BLaER1 treated with 17β-estradiol and CSF1 and Interleukin-3, amounts not matched to agents 10 nM and 100 nM (cell line): Measurements from ENCODE around the gene ANKRD55.

Experiments
- H3K27ac ChIP-seq, 11 experiments: shearing (Covaris generic); formaldehyde crosslinking; 2 replicates each; pipeline ENCODE4 v1.8.1; 2022
- H3K27me3 ChIP-seq, 11 experiments: shearing (Covaris generic); formaldehyde crosslinking; 2 replicates each; pipeline ENCODE4 v1.8.1; 2022
- H3K36me3 ChIP-seq, 11 experiments: shearing (Covaris generic); formaldehyde crosslinking; 2 replicates each; pipeline ENCODE4 v1.8.1; 2022
- H3K4me1 ChIP-seq, 10 experiments: shearing (Covaris generic); formaldehyde crosslinking; 2 replicates each; pipeline ENCODE4 v1.8.1; 2022
- H3K4me2 ChIP-seq, 11 experiments: shearing (Covaris generic); formaldehyde crosslinking; 2 replicates each; pipeline ENCODE4 v1.8.1; 2022
- H3K4me3 ChIP-seq, 10 experiments: shearing (Covaris generic); formaldehyde crosslinking; 2 replicates each; pipeline ENCODE4 v1.8.1; 2022
- H3K9ac ChIP-seq, 11 experiments: shearing (Covaris generic); formaldehyde crosslinking; 2 replicates each; pipeline ENCODE4 v1.8.1; 2022
- H3K9me3 ChIP-seq, 11 experiments: shearing (Covaris generic); formaldehyde crosslinking; replicated peaks in 1 of 11; 2 replicates each; pipeline ENCODE4 v1.8.1; 2022
- H4K20me1 ChIP-seq, 11 experiments: shearing (Covaris generic); formaldehyde crosslinking; 2 replicates each; pipeline ENCODE4 v1.8.1; 2022
- Cebpa-rat ChIP-seq, 11 experiments: shearing (Covaris generic); IDR thresholded peaks; 2 replicates each; pipeline ENCODE4 v1.8.1; 2022

The ANKRD55 gene

DNA sequence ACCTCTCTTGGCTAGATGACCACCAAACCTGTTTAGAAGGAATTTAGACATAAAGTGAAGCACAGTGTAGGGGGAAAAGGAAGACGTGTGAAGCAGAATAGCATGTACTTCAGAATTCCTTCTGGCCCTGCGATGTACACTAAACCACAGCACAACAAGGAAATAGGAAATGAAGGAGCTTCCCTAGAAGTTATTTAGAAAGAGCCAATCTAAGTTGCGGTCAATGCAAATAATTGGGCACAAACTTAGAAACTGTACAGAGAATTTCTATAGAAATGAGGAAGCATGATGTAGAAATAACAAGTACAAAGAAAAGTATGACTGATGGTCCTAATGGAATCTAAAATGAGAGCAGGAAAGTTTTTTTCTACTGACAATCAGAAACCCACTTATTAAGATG lies 41.5 kb downstream of the ANKRD55 start:
- H3K9ac ChIP-seq = peak overlapping the region in 3 of 11 experiments; percentile 36 to 58 (median 49); a peak in 4 of 22 replicates
- peak overlapping the region in 6 of 11 experiments; percentile 16 to 77 (median 44); a peak in 11 of 22 replicates for H3K4me2 ChIP-seq
- no peaks in the 10 kb centered on the region for H3K27me3 ChIP-seq
- no peak for TF ChIP-seq Cebpa-rat (IDR thresholded peaks at IDR 0.05)
- no peaks in the 10 kb centered on the region for H4K20me1 ChIP-seq
- H3K4me1 ChIP-seq = peaks cover 8 to 52% (median 19%) of the 10 kb centered on the region in 10 experiments; a peak in 18 of 20 replicates
- H3K9me3 ChIP-seq = peaks cover 9 to 32% (median 20%) of the 10 kb centered on the region in 11 experiments; a peak in 18 of 22 replicates
- no peaks in the 10 kb centered on the region for H3K36me3 ChIP-seq
- peak overlapping the region in 4 of 11 experiments; percentile 63 to 72 (median 68); a peak in 8 of 22 replicates for H3K27ac ChIP-seq
- no peak overlapping the region for H3K4me3 ChIP-seq

DNA sequence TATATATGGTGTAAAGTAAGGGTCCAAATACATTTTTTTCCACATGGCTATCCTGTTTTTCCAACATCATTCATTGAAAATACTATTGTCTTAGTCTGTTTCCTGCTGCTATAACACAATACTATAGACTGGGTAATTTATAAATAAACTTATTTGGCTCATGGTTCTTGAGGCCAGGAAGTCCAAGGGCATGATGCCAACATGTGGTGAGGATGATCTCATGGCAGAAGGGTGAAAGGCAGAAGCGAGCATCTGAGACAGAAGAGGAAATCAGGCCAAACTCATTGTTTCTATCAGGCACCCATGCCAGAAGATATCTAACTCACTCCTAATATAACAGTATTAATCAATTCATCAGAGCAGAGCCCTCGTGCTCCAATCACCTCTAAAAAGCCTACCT lies 42.6 kb downstream of the ANKRD55 start:
- Histone ChIP-seq H3K9ac (no peak overlapping the region; a peak in 1 of 22 replicates), H4K20me1 (no peaks in the 10 kb centered on the region), H3K9me3 (peaks cover 9 to 32% (median 20%) of the 10 kb centered on the region in 11 experiments; a peak in 18 of 22 replicates), H3K27ac (peak overlapping the region in 7 of 11 experiments; percentile 28 to 72 (median 64); a peak in 10 of 22 replicates), H3K4me1 (peaks cover 8 to 58% (median 19%) of the 10 kb centered on the region in 10 experiments; a peak in 18 of 20 replicates), H3K27me3 (no peaks in the 10 kb centered on the region), H3K36me3 (no peaks in the 10 kb centered on the region), H3K4me3 (no peak overlapping the region; a peak in 1 of 20 replicates), H3K4me2 (peak overlapping the region; percentile 4 to 77 (median 27); a peak in 14 of 22 replicates)
- no peak for TF ChIP-seq Cebpa-rat (IDR thresholded peaks at IDR 0.05)

DNA sequence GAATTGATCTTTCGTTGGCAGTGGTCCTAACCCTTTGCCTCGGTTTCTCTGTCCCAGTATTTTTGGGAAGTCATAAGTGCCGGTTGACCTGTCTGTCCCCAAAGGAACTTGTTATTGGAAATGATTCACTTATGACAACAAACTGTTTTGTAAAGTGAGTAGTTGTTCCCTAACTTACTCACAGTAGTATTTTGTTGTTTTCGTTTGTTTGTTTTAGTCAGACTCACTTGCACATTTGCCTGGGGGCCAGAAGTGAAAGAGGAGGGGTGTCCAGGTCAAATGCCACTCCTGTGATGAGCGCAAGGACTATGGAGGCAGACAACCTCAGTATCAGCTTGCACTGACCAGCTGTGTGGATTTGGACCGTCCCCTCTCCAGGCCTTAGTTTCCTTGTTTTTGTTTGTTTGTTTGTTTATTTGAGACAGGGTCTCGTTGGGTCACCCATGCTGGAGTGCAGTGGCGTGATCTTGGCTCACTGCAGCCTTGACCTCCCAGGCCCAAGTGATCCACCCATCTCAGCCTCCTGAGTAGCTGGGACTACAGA lies 47.3 kb downstream of the ANKRD55 start:
- H3K9ac ChIP-seq = no peak overlapping the region
- H3K4me2 ChIP-seq = no peak overlapping the region
- no peak overlapping the region for H3K4me3 ChIP-seq
- H3K27me3 ChIP-seq = no peaks in the 10 kb centered on the region
- H3K27ac ChIP-seq = no peak overlapping the region
- TF ChIP-seq Cebpa-rat (IDR thresholded peaks at IDR 0.05) = no peak
- H3K9me3 ChIP-seq = peaks cover 9 to 24% (median 16%) of the 10 kb centered on the region in 11 experiments; a peak in 18 of 22 replicates
- no peaks in the 10 kb centered on the region for H4K20me1 ChIP-seq
- peaks cover 7 to 55% (median 11%) of the 10 kb centered on the region in 10 experiments; a peak in 17 of 20 replicates for H3K4me1 ChIP-seq
- H3K36me3 ChIP-seq = no peaks in the 10 kb centered on the region

DNA sequence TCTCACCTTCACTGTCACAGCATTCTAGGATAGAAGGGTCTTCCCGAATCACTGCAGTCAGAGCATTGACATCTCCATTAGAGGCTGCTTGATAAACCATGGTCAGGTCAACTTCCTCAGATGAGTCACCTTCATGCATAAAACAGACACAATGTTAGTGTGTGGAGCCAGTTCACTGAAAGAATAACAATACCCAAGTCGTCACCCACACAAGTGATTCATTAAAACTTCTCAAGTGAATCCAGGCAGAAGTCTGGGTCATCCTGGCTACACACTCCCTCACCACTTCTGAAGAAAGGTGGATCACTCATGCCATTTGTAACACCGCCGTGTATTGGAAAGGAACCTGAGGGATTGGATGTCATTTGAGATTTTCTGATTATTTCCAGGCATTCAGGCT lies 49.6 kb downstream of the ANKRD55 start:
- no peak for TF ChIP-seq Cebpa-rat (IDR thresholded peaks at IDR 0.05)
- Histone ChIP-seq H3K9ac (no peak overlapping the region; a peak in 1 of 22 replicates), H4K20me1 (no peaks in the 10 kb centered on the region), H3K9me3 (peaks cover 0 to 6% (median 0%) of the 10 kb centered on the region in 11 experiments; a peak in 3 of 22 replicates), H3K27ac (peak overlapping the region in 3 of 11 experiments; percentile 3 to 49 (median 21); a peak in 4 of 22 replicates), H3K27me3 (no peaks in the 10 kb centered on the region), H3K36me3 (no peaks in the 10 kb centered on the region), H3K4me2 (peak overlapping the region in 4 of 11 experiments; percentile 39 to 86 (median 76); a peak in 8 of 22 replicates), H3K4me1 (peaks cover 0 to 41% (median 3%) of the 10 kb centered on the region in 10 experiments; a peak in 9 of 20 replicates), H3K4me3 (no peak overlapping the region)

DNA sequence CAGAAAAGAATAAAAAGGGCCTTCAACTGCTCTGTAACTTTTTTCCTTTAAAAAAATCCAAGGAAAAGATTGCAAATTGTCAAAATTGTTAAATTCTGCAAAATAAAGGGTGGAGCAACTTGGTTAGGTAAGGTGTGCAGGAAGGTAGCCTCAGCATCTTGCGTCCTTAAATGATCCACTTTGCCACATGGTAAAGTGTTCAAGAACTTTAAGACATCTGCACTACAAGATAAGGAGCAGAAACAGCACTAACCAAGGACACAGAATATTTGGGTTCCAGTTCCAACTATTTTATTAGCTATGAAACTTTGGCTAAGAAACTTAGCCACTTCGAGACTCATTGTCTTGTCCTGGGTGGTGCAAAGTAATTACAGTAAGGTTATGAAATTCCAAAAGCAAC lies 53.7 kb downstream of the ANKRD55 start:
- no peak overlapping the region for H3K27ac ChIP-seq
- H3K9ac ChIP-seq = no peak overlapping the region
- H3K36me3 ChIP-seq = no peaks in the 10 kb centered on the region
- no peaks in the 10 kb centered on the region for H3K27me3 ChIP-seq
- H3K4me1 ChIP-seq = peaks cover 6 to 63% (median 24%) of the 10 kb centered on the region in 10 experiments
- H3K4me2 ChIP-seq = no peak overlapping the region
- peaks cover 0 to 11% (median 0%) of the 10 kb centered on the region in 11 experiments; a peak in 3 of 22 replicates for H3K9me3 ChIP-seq
- no peaks in the 10 kb centered on the region for H4K20me1 ChIP-seq
- H3K4me3 ChIP-seq = no peak overlapping the region
- no peak for TF ChIP-seq Cebpa-rat (IDR thresholded peaks at IDR 0.05)

DNA sequence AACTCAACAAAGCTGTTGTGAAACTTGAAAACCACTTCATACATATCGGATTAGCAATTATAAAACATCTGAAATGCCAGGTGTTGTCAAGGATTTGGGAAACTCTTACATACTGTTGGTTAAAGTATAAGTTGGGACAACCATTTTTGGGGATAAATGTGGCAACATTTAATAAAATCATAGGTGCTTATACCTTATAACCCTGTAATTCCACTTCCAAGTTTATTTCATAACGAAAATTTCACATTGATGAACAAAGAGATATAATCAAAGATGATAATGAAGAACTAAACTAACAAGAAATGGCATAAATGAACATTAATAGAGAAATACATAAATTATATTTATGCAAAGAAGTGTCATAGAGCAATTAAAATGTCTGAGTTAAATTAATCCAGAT lies 54.3 kb downstream of the ANKRD55 start:
- H3K9me3 ChIP-seq = peaks cover 0 to 17% (median 0%) of the 10 kb centered on the region in 11 experiments; a peak in 5 of 22 replicates
- H4K20me1 ChIP-seq = no peaks in the 10 kb centered on the region
- H3K9ac ChIP-seq = no peak overlapping the region
- no peaks in the 10 kb centered on the region for H3K27me3 ChIP-seq
- H3K27ac ChIP-seq = no peak overlapping the region
- TF ChIP-seq Cebpa-rat (IDR thresholded peaks at IDR 0.05) = no peak
- H3K4me3 ChIP-seq = no peak overlapping the region
- no peak overlapping the region for H3K4me2 ChIP-seq
- no peaks in the 10 kb centered on the region for H3K36me3 ChIP-seq
- H3K4me1 ChIP-seq = peaks cover 6 to 63% (median 23%) of the 10 kb centered on the region in 10 experiments

DNA sequence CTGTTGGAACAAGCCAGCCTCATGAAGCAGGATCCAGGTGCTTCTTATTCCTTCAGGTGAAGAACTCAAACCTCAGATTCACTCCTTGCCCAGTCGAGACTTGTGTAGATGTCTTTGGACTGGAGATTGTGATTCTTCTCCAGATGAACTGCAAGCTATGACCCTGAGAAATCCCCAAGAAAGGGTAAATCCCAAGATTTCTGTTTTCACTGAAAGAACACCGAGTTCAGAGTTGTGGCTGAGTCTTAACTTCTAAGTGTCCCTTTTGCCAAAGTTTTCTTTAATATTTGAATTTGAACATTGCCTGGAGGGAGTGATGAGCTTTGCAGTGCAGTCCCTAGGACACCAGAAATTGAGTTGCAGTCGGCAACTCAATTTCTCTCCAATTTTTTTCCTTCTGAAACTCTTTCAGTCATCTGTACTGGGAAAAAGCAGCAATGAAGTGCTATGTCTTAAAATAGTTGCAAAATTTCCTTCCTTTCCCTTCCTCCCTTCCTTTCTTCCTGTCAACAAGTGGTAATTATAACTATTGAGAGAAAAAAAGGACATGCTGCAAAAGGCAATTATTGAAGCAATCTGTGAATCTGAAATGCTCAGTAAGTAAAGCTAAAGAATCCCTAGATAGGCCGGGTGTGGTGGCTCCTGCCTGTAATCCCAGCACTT lies 56.1 kb downstream of the ANKRD55 start:
- Histone ChIP-seq H3K4me3 (no peak overlapping the region), H3K4me1 (peaks cover 9 to 66% (median 32%) of the 10 kb centered on the region in 10 experiments), H3K9ac (peak overlapping the region in 2 of 11 experiments; percentile 12 to 51; a peak in 2 of 22 replicates), H4K20me1 (no peaks in the 10 kb centered on the region), H3K27ac (peak overlapping the region in 4 of 11 experiments; percentile 14 to 69 (median 35); a peak in 5 of 22 replicates), H3K4me2 (peak overlapping the region; percentile 18 to 79 (median 62); a peak in 20 of 22 replicates), H3K9me3 (peaks cover 0 to 20% (median 0%) of the 10 kb centered on the region in 11 experiments; a peak in 5 of 22 replicates), H3K27me3 (no peaks in the 10 kb centered on the region), H3K36me3 (no peaks in the 10 kb centered on the region)
- no peak for TF ChIP-seq Cebpa-rat (IDR thresholded peaks at IDR 0.05)

DNA sequence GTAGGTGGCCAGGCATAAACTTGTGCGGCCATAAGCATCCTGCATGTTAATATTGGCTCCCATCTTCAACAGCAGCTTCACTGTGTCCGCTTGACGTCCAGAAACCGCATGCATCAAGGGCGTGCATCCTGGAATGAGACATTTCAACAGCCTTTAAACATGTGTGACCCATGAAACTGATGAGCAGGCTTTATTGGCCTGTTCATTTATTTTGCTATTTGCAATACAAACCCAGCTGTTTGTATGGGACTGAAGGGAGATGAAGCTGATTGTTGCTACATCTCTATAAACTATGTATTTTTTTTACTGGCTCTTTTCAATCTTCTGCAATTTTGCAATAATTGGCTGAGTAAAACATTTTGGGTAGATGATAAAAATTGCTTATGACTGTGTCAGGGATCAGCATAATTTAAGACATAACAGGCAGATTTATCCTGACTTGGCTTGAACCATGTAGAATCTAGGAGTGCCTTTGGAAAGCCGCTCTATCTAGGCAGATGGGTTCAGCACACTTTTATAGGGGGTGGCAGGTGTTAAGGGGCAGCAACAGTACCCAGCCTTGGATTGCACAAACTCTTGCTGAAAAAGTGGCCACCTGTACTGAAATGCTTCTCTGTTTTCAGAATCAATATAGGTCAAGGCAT lies 56.9 kb downstream of the ANKRD55 start:
- Histone ChIP-seq H3K9ac (peak overlapping the region in 1 of 11 experiments; percentile 51; a peak in 1 of 22 replicates), H3K4me3 (no peak overlapping the region), H3K4me1 (peaks cover 9 to 74% (median 36%) of the 10 kb centered on the region in 10 experiments), H3K27me3 (no peaks in the 10 kb centered on the region), H3K36me3 (no peaks in the 10 kb centered on the region), H3K9me3 (peaks cover 0 to 20% (median 0%) of the 10 kb centered on the region in 11 experiments; a peak in 5 of 22 replicates), H3K4me2 (peak overlapping the region in 7 of 11 experiments; percentile 59 to 79 (median 73); a peak in 12 of 22 replicates), H3K27ac (peak overlapping the region in 4 of 11 experiments; percentile 8 to 69 (median 50); a peak in 5 of 22 replicates), H4K20me1 (no peaks in the 10 kb centered on the region)
- TF ChIP-seq Cebpa-rat (IDR thresholded peaks at IDR 0.05) = no peak
